AG09309 (cell line): ENCODE measurements around the gene DNAJB5.

Experiments used
- DNase-seq: peaks from one replicate; pipeline ENCODE4 v3.0.0-alpha.2; 2010; ENCODE audit warnings: low read depth
- H3K4me3 ChIP-seq: 2 replicates; pipeline ENCODE4 v1.5.1; 2011; ENCODE audit warnings: mild to moderate bottlenecking, low read depth, low read length, moderate library complexity; ENCODE audit not compliant: control insufficient read depth
- TF ChIP-seq, protein P1 (sequence below): IDR thresholded peaks from 2 replicates; pipeline ENCODE4 v1.5.1; 2011; ENCODE audit warnings: mild to moderate bottlenecking, low read depth, low read length, inconsistent platforms; ENCODE audit not compliant: insufficient read depth, control insufficient read depth; ENCODE audit errors: missing control alignments

Gene DNAJB5

DNA sequence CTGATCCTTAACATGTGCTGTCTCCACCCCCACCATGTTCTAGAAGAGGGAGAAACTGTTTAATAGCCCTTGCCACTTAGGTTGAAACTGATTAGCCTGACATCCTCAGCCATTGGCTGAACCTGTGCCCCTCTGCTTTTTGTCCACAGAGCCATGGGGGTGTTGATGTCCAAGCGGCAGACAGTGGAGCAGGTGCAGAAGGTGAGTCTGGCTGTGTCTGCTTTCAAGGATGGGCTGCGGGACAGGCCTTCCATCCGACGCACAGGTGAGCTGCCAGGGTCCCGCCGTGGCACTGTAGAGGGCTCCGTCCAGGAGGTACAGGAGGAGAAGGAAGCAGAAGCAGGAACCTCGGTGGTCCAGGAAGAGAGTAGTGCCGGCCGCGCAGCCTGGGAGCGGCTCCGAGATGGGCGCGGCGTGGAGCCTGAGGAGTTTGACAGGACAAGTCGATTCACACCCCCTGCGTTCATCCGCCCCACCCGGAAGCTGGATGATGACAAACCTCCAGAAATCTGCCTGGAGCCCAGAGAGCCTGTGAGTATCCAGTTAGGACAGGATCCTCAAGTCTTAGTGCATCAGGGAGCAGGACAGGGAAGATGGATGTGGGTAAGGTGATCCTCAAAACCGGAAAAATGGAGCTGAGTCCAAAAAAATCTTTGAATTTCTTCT is 18.3 kb upstream of the DNAJB5 start:
- TF ChIP-seq, protein P1, sequence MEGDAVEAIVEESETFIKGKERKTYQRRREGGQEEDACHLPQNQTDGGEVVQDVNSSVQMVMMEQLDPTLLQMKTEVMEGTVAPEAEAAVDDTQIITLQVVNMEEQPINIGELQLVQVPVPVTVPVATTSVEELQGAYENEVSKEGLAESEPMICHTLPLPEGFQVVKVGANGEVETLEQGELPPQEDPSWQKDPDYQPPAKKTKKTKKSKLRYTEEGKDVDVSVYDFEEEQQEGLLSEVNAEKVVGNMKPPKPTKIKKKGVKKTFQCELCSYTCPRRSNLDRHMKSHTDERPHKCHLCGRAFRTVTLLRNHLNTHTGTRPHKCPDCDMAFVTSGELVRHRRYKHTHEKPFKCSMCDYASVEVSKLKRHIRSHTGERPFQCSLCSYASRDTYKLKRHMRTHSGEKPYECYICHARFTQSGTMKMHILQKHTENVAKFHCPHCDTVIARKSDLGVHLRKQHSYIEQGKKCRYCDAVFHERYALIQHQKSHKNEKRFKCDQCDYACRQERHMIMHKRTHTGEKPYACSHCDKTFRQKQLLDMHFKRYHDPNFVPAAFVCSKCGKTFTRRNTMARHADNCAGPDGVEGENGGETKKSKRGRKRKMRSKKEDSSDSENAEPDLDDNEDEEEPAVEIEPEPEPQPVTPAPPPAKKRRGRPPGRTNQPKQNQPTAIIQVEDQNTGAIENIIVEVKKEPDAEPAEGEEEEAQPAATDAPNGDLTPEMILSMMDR = no peak
- H3K4me3 ChIP-seq = no peak overlapping the region
- DNase-seq = no peak

DNA sequence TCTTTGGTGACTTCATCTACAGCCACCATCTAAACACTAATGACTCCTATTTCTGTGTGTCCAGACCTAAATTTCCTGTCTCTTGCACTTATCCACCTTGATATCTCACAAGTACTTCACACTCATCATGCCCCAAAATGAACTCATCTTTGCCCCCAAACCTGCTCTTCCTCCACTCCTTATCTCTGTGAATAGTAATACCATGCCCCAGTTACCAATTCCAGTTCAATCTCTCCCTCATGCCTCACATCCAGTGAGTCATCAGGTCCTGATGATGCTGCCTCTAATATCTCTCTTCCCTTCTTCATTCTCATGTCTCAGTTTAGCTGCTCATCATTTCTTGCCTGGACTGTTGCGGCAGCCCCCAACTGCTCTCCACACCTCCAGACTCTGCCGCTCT is 14.9 kb upstream of the DNAJB5 start:
- TF ChIP-seq, protein P1 = no peak
- no peak overlapping the region for H3K4me3 ChIP-seq

DNA sequence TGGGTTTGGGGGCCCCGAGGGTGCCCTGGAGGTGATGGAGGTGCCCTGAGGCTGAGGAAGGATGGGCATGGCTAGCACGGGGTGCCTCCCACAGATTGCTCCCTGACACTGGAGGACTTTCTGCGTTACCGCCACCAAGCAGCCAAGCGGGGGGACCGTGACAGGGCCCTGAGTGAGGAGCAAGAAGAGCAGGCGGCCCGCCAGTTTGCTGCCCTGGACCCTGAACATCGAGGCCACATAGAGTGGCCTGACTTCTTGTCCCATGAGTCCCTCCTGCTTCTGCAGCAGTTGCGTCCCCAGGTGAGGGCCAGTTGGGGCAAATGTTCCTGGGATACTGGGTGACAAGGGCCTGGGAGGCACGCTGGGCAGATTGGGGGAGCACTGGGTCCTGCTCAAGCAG is 13.1 kb upstream of the DNAJB5 start:
- TF ChIP-seq, protein P1 = no peak
- no peak for DNase-seq
- no peak overlapping the region for H3K4me3 ChIP-seq

More for the DNA sequence above, 14.9 kb upstream of the DNAJB5 start:
- DNase-seq = no peak

DNA sequence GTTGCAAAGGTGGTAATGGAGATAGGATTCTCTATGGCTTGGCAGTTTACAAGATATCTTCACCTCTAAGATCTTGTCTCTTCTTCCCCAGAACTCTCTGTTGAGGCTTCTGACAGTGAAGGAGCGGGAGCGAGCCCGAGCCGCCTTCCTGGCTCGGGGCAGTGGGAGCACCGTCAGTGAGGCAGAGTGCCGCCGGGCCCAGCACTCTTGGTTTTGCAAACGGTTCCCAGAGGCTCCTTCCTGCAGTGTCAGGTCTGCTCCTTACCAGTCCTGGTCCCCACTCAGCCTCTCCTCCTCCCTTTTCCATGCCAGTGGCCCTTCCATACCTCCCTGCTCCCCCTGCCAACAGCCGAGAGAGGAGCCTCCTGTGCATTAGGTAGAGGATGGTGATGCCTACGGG is 12.6 kb upstream of the DNAJB5 start:
- no peak for DNase-seq
- H3K4me3 ChIP-seq = no peak overlapping the region
- TF ChIP-seq, protein P1 = no peak

DNA sequence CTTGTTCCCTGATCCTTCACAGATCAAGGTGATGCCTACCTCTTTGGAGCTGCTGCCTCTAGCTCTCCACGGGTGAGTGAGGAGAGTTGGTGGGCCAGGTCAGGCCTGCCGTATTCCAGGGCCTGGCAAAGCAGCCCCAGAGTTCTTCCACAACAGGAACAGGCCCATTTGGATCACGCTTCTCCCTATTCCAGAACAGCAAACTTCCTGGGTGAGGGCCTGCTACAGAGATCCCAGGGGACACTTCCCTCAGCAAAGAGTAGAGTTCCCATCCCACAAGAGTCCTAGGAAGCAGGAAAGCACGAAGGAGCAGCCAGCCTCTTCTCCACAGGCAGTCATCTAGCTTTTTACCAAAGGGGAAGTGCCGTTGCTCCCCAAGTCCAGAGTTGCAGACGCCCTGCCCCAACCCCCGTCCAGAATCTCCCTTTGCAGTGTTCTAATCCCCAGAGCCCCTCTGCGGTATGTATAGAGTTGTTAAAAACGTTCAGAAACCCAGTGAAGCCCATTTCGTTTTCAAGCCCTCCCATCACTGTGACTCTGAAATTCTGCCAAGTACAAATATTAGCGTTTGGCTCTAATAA is 9.3 kb upstream of the DNAJB5 start:
- TF ChIP-seq, protein P1 = no peak
- H3K4me3 ChIP-seq = no peak overlapping the region
- DNase-seq = no peak

DNA sequence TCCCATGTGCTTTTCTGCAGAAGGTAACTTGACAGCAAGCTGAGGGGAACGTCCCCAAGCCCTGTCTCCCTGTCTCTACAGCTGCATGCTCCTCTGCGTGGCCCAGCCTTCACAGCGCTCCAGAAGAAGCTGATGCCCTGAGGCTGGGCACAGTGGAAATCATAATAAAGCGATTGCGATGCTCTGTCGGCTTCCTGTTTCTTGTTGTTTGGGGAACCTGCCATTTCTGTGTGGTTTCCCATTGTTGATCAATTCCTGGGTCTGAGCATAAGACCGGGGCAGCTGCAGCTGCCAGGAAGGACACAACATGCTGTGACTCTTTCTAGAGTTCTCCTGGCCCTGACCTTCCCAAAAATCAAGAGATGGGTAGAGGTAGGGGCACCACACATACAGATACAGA is 7.2 kb upstream of the DNAJB5 start:
- TF ChIP-seq, protein P1 = no peak
- no peak overlapping the region for H3K4me3 ChIP-seq
- DNase-seq = no peak
